HCT116 (cell line): ENCODE data around the gene MROH7. TPM values are rescaled to one million over a fixed set of nuclear protein-coding genes. Genes with fewer than 3 reads are reported as not detected.

Experiments
- ATAC-seq: fragments of 200-7000 bp; cut with Tn5 transposase; 2 replicates; pipeline ENCODE4 v1.9.1; 2020; ENCODE audit warnings: mild to moderate bottlenecking, moderate library complexity
- BruUV-seq: library from RNA; stranded (reverse); fragments of 400-500 nt; replicated peaks from 2 replicates; lab custom pipeline; 2021; lab: Mats Ljungman, UMichigan
- CTCF ChIA-PET: fragments of 300-600 bp; sonication (Branson Sonifier 250); formaldehyde crosslinking; loops from one replicate; lab custom pipeline; 2021; ENCODE audit warnings: antibody characterized with exemption; lab: Charles Lee
- POLR2A ChIA-PET: fragments of 300-600, 350-600 bp; sonication (Branson Sonifier 250); formaldehyde crosslinking; loops from one replicate; lab custom pipeline; 2021; ENCODE audit warnings: antibody characterized with exemption; lab: Charles Lee
- RAD21 ChIA-PET, 2 experiments: fragments of 300-600 bp; sonication (Branson Sonifier 250); formaldehyde crosslinking; loops; one replicate each; lab custom pipeline; 2023; ENCODE audit warnings: low total read pairs in 2 of 2; ENCODE audit not compliant: uncharacterized antibody in 2 of 2, unreplicated experiment in 2 of 2, low non-redundant PET in 1 of 2; lab: Charles Lee
- DNase-seq: peaks from one replicate; pipeline ENCODE4 v3.0.0-alpha.2; 2010; ENCODE audit warnings: low read depth, low spot score
- H2AFZ ChIP-seq: fragments of 200-600 bp; shearing (Covaris generic), sonication (generic); 2 replicates; pipeline ENCODE4 v1.6.1; 2017; ENCODE audit warnings: low read depth, mixed run types, mixed read lengths, antibody characterized with exemption, low read length; ENCODE audit not compliant: poor library complexity, severe bottlenecking
- H3K27ac ChIP-seq: 2 replicates; pipeline ENCODE4 v1.5.1; 2012; ENCODE audit warnings: low read depth, low read length
- H3K27me3 ChIP-seq: fragments of 200-600 bp; sonication (generic); 2 replicates; pipeline ENCODE4 v1.6.1; 2016; ENCODE audit warnings: mixed run types, low read length, mixed read lengths; ENCODE audit not compliant: insufficient read depth
- H3K36me3 ChIP-seq, 2 experiments: fragments of 200-500 bp in 1 of 2; fragments of 200-600 bp in 1 of 2; sonication (Bioruptor generic) in 1 of 2; sonication (generic) in 1 of 2; 2 replicates each; pipeline versions ENCODE4 v1.5.1 to v1.6.1; 2014 to 2016; ENCODE audit warnings: low read length in 2 of 2, inconsistent platforms in 1 of 2, mixed read lengths in 1 of 2, mixed run types in 1 of 2; ENCODE audit not compliant: insufficient read depth in 2 of 2, control insufficient read depth in 1 of 2
- H3K4me1 ChIP-seq, 2 experiments: fragments of 200-600 bp in 1 of 2; sonication (generic) in 1 of 2; 2 replicates each; pipeline versions ENCODE4 v1.5.1 to v1.6.1; 2012 to 2017; ENCODE audit warnings: low read length in 2 of 2, inconsistent platforms in 1 of 2, mild to moderate bottlenecking in 1 of 2, mixed read lengths in 1 of 2, mixed run types in 1 of 2, moderate library complexity in 1 of 2; ENCODE audit not compliant: insufficient read depth in 2 of 2, control insufficient read depth in 1 of 2
- H3K4me2 ChIP-seq: fragments of 200-600 bp; sonication (generic); 2 replicates; pipeline ENCODE4 v1.6.1; 2017; ENCODE audit warnings: mixed run types, low read length, mixed read lengths
- H3K4me3 ChIP-seq, 2 experiments: fragments of 200-600 bp in 1 of 2; sonication (generic) in 1 of 2; replicated peaks in 1 of 2; 2 replicates each; pipeline ENCODE4 v1.5.1; 2011 to 2016; ENCODE audit warnings: low read length in 2 of 2, control low read depth in 1 of 2, low read depth in 1 of 2, mild to moderate bottlenecking in 1 of 2, mixed read lengths in 1 of 2, mixed run types in 1 of 2
- H3K79me2 ChIP-seq: fragments of 200-600 bp; sonication (generic); 2 replicates; pipeline ENCODE4 v1.6.1; 2017; ENCODE audit warnings: mild to moderate bottlenecking, mixed run types, low read length, moderate library complexity, mixed read lengths; ENCODE audit not compliant: insufficient read depth
- H3K9ac ChIP-seq: fragments of 200-600 bp; sonication (generic); 2 replicates; pipeline ENCODE4 v1.6.1; 2016; ENCODE audit warnings: low read length, mixed read lengths
- H3K9me2 ChIP-seq: fragments of 200-600 bp; sonication (generic), shearing (Covaris generic); 2 replicates; pipeline ENCODE4 v1.6.1; 2017; ENCODE audit warnings: mixed run types, mild to moderate bottlenecking, moderate library complexity; ENCODE audit not compliant: insufficient read depth
- H3K9me3 ChIP-seq, 2 experiments: fragments of 200-500 bp in 1 of 2; fragments of 200-600 bp in 1 of 2; sonication (Bioruptor generic) in 1 of 2; sonication (generic) in 1 of 2; 2 replicates each; pipeline ENCODE4 v1.6.1; 2014 to 2017; ENCODE audit warnings: low read length in 2 of 2, mixed read lengths in 2 of 2, inconsistent platforms in 1 of 2, low read depth in 1 of 2, mild to moderate bottlenecking in 1 of 2, mixed run types in 1 of 2, moderate library complexity in 1 of 2; ENCODE audit not compliant: control insufficient read depth in 1 of 2, insufficient read depth in 1 of 2
- H4K20me1 ChIP-seq: fragments of 200-600 bp; sonication (generic), shearing (Covaris generic); 2 replicates; pipeline ENCODE4 v1.6.1; 2017; ENCODE audit warnings: mixed run types, mild to moderate bottlenecking, moderate library complexity; ENCODE audit not compliant: insufficient read depth
- CBX3 ChIP-seq: IDR thresholded peaks from 2 replicates; pipeline ENCODE4 v1.6.1; 2012; ENCODE audit warnings: low read depth
- CEBPB ChIP-seq: IDR thresholded peaks from 2 replicates; pipeline ENCODE4 v1.6.1; 2012; ENCODE audit warnings: low read depth
- EGR1 ChIP-seq: IDR thresholded peaks from 2 replicates; pipeline ENCODE4 v1.6.1; 2012; ENCODE audit warnings: low read depth
- ELF1 ChIP-seq: IDR thresholded peaks from 2 replicates; pipeline ENCODE4 v1.6.1; 2012; ENCODE audit warnings: low read depth, borderline replicate concordance
- EZH2 ChIP-seq: fragments of 200-600 bp; sonication (generic); IDR thresholded peaks from 2 replicates; pipeline ENCODE4 v1.6.1; 2017; ENCODE audit warnings: antibody characterized with exemption, mixed run types
- EZH2phosphoT487 ChIP-seq: fragments of 200-600 bp; IDR thresholded peaks from 2 replicates; pipeline ENCODE4 v1.6.1; 2018; ENCODE audit warnings: antibody characterized with exemption, borderline replicate concordance
- FOSL1 ChIP-seq: IDR thresholded peaks from 2 replicates; pipeline ENCODE4 v1.6.1; 2012; ENCODE audit warnings: low read depth
- JUND ChIP-seq: IDR thresholded peaks from 2 replicates; pipeline ENCODE4 v1.6.1; 2012
- POLR2A ChIP-seq: IDR thresholded peaks from 2 replicates; pipeline ENCODE4 v1.7.0; 2011; ENCODE audit warnings: borderline replicate concordance; ENCODE audit not compliant: insufficient read depth, insufficient read length; ENCODE audit errors: extremely low read depth
- POLR2AphosphoS5 ChIP-seq: IDR thresholded peaks from 2 replicates; pipeline ENCODE4 v1.6.1; 2011; ENCODE audit warnings: mild to moderate bottlenecking, low read depth, low read length, moderate library complexity
- SIN3A ChIP-seq: IDR thresholded peaks from 2 replicates; pipeline ENCODE4 v1.6.1; 2012; ENCODE audit warnings: low read depth
- SRF ChIP-seq: IDR thresholded peaks from 2 replicates; pipeline ENCODE4 v1.6.1; 2012; ENCODE audit warnings: low read depth
- TCF7L2 ChIP-seq: IDR thresholded peaks from 2 replicates; pipeline ENCODE4 v1.7.0; 2011; ENCODE audit warnings: borderline replicate concordance, inconsistent platforms; ENCODE audit not compliant: insufficient read depth, insufficient read length; ENCODE audit errors: extremely low read depth
- YY1 ChIP-seq: IDR thresholded peaks from 2 replicates; pipeline ENCODE4 v1.6.1; 2011; ENCODE audit warnings: low read length, low read depth, moderate library complexity, mild to moderate bottlenecking; ENCODE audit not compliant: insufficient replicate concordance; ENCODE audit errors: extremely low read depth
- ZFX ChIP-seq: fragments of 450-650 bp; IDR thresholded peaks from 2 replicates; pipeline ENCODE4 v1.6.1; 2017
- ZNF274 ChIP-seq: fragments of 200-500 bp; sonication (Bioruptor generic); IDR thresholded peaks from 2 replicates; pipeline ENCODE4 v1.6.1; 2014; ENCODE audit warnings: mild to moderate bottlenecking, low read depth, low read length, inconsistent platforms
- intact Hi-C: fragments of 100-400 bp; cut with micrococcal nuclease; formaldehyde crosslinking; loops from 2 replicates; pipeline ENCODE4 v1.10.0; 2022
- total RNA-seq: library from RNA; stranded (reverse); gene quantifications from one replicate; pipeline ENCODE4 v1.2.1, GENCODE V29; 2021; ENCODE audit not compliant: unreplicated experiment
- TF ChIP-seq, protein P1 (sequence below): IDR thresholded peaks from 2 replicates; pipeline ENCODE4 v1.6.1; 2012; ENCODE audit warnings: low read depth
- TF ChIP-seq, protein P2 (sequence below), 3 experiments: fragments of 200-600 bp in 1 of 3; sonication (generic) in 1 of 3; IDR thresholded peaks in 2 of 3; conservative IDR thresholded peaks in 1 of 3; 2 replicates each; pipeline ENCODE4 v1.5.1; 2012 to 2017; ENCODE audit warnings: low read depth in 2 of 3, low read length in 2 of 3, antibody characterized with exemption in 1 of 3, borderline replicate concordance in 1 of 3, control low read depth in 1 of 3, mild to moderate bottlenecking in 1 of 3, mixed read lengths in 1 of 3, mixed run types in 1 of 3, moderate library complexity in 1 of 3; ENCODE audit not compliant: insufficient read depth in 1 of 3
- TF ChIP-seq, protein P3 (sequence below): IDR thresholded peaks from 2 replicates; pipeline ENCODE4 v1.6.1; 2011; ENCODE audit warnings: mild to moderate bottlenecking, low read length, moderate library complexity; ENCODE audit not compliant: insufficient replicate concordance; ENCODE audit errors: extremely low read depth

MROH7 gene
- total RNA-seq, 1 experiment from 2014 or later = 1.1 TPM

DNA sequence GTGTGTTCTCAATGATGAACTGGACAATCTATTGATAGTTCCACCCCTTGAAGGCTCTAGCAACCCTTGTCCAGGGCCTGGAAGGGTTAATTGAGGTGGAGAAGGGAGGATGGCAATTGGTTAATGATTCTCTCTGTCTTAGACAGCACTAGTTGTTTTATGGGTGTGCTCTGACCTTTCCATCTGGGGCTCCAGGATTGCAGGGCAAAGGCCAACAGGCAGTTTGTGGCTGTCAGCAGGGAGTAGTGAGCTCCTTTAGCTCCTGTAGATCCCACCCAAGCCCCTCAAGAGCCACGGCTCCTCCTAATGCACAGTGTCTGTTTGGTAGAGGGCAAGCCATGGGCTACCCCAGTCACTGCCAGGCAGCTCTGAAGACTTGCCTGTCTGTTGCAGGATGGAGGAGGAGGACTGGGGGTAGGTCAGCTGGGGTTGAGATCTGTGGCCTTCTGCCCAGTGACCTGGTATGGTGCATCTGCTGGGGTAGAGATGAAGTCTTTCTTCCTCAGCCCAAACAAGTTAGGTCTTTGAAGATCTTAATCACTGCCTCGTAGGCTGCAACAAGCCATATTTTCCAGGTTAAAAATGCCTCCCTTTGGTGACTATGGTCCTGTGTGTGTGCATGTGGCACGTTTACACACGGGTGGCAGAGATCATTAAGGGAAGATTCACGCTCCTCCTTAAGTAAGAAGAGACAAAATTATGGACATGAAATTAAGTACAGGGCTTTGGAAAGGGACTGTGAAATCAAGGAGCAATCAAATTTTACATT lies 7.7 kb downstream of the MROH7 start:
- no peak overlapping the region for H3K4me3 ChIP-seq
- no peak overlapping the region for H3K9ac ChIP-seq
- ATAC-seq (no peak), DNase-seq (no peak)
- TF ChIP-seq SIN3A (no peak), ZNF274 (no peak), CBX3 (no peak), EGR1 (no peak), POLR2AphosphoS5 (no peak), FOSL1 (no peak), JUND (no peak), EZH2 (no peak), ELF1 (no peak), POLR2A (no peak), TCF7L2 (no peak), CEBPB (no peak), ZFX (no peak), YY1 (no peak), EZH2phosphoT487 (no peak), SRF (no peak)
- TF ChIP-seq, protein P1, sequence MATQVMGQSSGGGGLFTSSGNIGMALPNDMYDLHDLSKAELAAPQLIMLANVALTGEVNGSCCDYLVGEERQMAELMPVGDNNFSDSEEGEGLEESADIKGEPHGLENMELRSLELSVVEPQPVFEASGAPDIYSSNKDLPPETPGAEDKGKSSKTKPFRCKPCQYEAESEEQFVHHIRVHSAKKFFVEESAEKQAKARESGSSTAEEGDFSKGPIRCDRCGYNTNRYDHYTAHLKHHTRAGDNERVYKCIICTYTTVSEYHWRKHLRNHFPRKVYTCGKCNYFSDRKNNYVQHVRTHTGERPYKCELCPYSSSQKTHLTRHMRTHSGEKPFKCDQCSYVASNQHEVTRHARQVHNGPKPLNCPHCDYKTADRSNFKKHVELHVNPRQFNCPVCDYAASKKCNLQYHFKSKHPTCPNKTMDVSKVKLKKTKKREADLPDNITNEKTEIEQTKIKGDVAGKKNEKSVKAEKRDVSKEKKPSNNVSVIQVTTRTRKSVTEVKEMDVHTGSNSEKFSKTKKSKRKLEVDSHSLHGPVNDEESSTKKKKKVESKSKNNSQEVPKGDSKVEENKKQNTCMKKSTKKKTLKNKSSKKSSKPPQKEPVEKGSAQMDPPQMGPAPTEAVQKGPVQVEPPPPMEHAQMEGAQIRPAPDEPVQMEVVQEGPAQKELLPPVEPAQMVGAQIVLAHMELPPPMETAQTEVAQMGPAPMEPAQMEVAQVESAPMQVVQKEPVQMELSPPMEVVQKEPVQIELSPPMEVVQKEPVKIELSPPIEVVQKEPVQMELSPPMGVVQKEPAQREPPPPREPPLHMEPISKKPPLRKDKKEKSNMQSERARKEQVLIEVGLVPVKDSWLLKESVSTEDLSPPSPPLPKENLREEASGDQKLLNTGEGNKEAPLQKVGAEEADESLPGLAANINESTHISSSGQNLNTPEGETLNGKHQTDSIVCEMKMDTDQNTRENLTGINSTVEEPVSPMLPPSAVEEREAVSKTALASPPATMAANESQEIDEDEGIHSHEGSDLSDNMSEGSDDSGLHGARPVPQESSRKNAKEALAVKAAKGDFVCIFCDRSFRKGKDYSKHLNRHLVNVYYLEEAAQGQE = no peak
- TF ChIP-seq, protein P2, sequence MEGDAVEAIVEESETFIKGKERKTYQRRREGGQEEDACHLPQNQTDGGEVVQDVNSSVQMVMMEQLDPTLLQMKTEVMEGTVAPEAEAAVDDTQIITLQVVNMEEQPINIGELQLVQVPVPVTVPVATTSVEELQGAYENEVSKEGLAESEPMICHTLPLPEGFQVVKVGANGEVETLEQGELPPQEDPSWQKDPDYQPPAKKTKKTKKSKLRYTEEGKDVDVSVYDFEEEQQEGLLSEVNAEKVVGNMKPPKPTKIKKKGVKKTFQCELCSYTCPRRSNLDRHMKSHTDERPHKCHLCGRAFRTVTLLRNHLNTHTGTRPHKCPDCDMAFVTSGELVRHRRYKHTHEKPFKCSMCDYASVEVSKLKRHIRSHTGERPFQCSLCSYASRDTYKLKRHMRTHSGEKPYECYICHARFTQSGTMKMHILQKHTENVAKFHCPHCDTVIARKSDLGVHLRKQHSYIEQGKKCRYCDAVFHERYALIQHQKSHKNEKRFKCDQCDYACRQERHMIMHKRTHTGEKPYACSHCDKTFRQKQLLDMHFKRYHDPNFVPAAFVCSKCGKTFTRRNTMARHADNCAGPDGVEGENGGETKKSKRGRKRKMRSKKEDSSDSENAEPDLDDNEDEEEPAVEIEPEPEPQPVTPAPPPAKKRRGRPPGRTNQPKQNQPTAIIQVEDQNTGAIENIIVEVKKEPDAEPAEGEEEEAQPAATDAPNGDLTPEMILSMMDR (IDR thresholded peaks at IDR 0.05 in 2 of 3, conservative IDR thresholded peaks at IDR 0.05 in 1 of 3; ENCODE audit: borderline replicate concordance in 1 of 3, insufficient read depth in 1 of 3, low read depth in 2 of 3, low read length in 2 of 3) = no peak
- TF ChIP-seq, protein P3, sequence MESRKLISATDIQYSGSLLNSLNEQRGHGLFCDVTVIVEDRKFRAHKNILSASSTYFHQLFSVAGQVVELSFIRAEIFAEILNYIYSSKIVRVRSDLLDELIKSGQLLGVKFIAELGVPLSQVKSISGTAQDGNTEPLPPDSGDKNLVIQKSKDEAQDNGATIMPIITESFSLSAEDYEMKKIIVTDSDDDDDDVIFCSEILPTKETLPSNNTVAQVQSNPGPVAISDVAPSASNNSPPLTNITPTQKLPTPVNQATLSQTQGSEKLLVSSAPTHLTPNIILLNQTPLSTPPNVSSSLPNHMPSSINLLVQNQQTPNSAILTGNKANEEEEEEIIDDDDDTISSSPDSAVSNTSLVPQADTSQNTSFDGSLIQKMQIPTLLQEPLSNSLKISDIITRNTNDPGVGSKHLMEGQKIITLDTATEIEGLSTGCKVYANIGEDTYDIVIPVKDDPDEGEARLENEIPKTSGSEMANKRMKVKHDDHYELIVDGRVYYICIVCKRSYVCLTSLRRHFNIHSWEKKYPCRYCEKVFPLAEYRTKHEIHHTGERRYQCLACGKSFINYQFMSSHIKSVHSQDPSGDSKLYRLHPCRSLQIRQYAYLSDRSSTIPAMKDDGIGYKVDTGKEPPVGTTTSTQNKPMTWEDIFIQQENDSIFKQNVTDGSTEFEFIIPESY = no peak
- H3K4me2 ChIP-seq = no peak overlapping the region
- RAD21 ChIA-PET = no interaction called here
- CTCF ChIA-PET = no interaction called here
- H3K9me3 ChIP-seq = no peaks in the 10 kb centered on the region; a peak in 1 of 4 replicates
- H2AFZ ChIP-seq = no peak overlapping the region
- no peaks in the 10 kb centered on the region for H3K4me1 ChIP-seq
- POLR2A ChIA-PET = no interaction called here
- no peaks in the 10 kb centered on the region for H3K79me2 ChIP-seq
- no peaks in the 10 kb centered on the region for H4K20me1 ChIP-seq
- H3K36me3 ChIP-seq = no peaks in the 10 kb centered on the region
- H3K27me3 ChIP-seq = no peaks in the 10 kb centered on the region
- intact Hi-C loops = no loop called here
- no TSS peak for BruUV-seq
- no peak overlapping the region for H3K27ac ChIP-seq
- no peaks in the 10 kb centered on the region for H3K9me2 ChIP-seq
